ENCODE data around the gene NTRK3.

DNA sequence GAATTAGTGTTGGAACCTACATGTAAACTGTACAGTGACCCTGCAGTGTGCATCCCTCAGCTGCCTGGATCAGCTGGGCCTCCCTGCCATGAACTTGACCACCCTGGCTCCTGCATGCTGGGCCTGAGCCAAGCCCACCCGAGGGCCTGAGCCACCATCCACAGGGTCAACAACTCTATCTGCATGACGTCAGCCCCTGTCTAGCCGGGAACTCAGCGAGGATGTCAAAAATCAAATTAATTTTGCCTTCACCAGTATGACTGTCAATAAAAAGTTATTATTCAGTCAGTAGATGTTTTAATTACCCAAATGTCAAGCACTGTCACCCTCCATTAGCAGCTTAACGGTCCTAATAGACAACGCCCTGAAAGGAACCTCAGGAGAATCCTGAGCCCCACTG is 181.4 kb downstream of the NTRK3 start:
- no peak for TF ChIP-seq POLR2A (IDR thresholded peaks at IDR 0.05)
- TF ChIP-seq, protein P1, sequence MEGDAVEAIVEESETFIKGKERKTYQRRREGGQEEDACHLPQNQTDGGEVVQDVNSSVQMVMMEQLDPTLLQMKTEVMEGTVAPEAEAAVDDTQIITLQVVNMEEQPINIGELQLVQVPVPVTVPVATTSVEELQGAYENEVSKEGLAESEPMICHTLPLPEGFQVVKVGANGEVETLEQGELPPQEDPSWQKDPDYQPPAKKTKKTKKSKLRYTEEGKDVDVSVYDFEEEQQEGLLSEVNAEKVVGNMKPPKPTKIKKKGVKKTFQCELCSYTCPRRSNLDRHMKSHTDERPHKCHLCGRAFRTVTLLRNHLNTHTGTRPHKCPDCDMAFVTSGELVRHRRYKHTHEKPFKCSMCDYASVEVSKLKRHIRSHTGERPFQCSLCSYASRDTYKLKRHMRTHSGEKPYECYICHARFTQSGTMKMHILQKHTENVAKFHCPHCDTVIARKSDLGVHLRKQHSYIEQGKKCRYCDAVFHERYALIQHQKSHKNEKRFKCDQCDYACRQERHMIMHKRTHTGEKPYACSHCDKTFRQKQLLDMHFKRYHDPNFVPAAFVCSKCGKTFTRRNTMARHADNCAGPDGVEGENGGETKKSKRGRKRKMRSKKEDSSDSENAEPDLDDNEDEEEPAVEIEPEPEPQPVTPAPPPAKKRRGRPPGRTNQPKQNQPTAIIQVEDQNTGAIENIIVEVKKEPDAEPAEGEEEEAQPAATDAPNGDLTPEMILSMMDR (IDR thresholded peaks at IDR 0.05), result no peak

Measured in thyroid gland (tissue), 4 donors.